H1 (cell line): ENCODE results near the gene SCAF1. TPM values are rescaled to one million over a fixed set of nuclear protein-coding genes. Genes with fewer than 3 reads are reported as not detected.
A peak's percentile ranks its signal among the peaks of the same experiment; 100 is the strongest.

Source experiments
- CTCF ChIA-PET: fragments of 300-600 bp; sonication (Branson Sonifier 250); formaldehyde crosslinking; loops from one replicate; lab custom pipeline; 2021; ENCODE audit not compliant: partially characterized antibody; lab: Charles Lee
- POLR2A ChIA-PET: fragments of 300-600 bp; sonication (Branson Sonifier 250); formaldehyde crosslinking; loops from one replicate; lab custom pipeline; 2021; ENCODE audit warnings: inconsistent platforms; ENCODE audit not compliant: partially characterized antibody; lab: Charles Lee
- DNase-seq, 2 experiments: peaks; one replicate each; pipeline versions ENCODE4 v3.0.0 to v3.0.0-alpha.2; 2010 to 2022; ENCODE audit warnings: low spot score in 2 of 2, low read depth in 1 of 2, mixed read lengths in 1 of 2
- FAIRE-seq: peaks from 2 replicates; lab custom pipeline; 2011; peaks lifted over from hg19 to GRCh38; lab: Jason Lieb, UNC
- H2AFZ ChIP-seq: 2 replicates; pipeline ENCODE4 v1.8.1; 2012; ENCODE audit warnings: low read length, inconsistent platforms
- H2AK5ac ChIP-seq: 2 replicates; pipeline ENCODE4 v1.6.1; 2013; ENCODE audit warnings: low read depth, low read length
- H2BK120ac ChIP-seq: replicated peaks from 2 replicates; pipeline ENCODE3; 2013; ENCODE audit warnings: low read depth, low read length, inconsistent platforms
- H2BK12ac ChIP-seq: 2 replicates; pipeline ENCODE4 v1.6.1; 2013; ENCODE audit warnings: low read depth, low read length
- H2BK15ac ChIP-seq: 2 replicates; pipeline ENCODE4 v1.6.1; 2013; ENCODE audit warnings: low read length
- H2BK20ac ChIP-seq: 2 replicates; pipeline ENCODE4 v1.6.1; 2013; ENCODE audit warnings: low read length
- H2BK5ac ChIP-seq: 2 replicates; pipeline ENCODE4 v1.6.1; 2013; ENCODE audit warnings: low read depth, low read length
- H3K14ac ChIP-seq: 2 replicates; pipeline ENCODE4 v1.6.1; 2013; ENCODE audit warnings: inconsistent platforms; ENCODE audit not compliant: insufficient read length
- H3K18ac ChIP-seq: 2 replicates; pipeline ENCODE4 v1.6.1; 2013; ENCODE audit warnings: low read length; ENCODE audit errors: extremely low read depth
- H3K23ac ChIP-seq: 2 replicates; pipeline ENCODE4 v1.6.1; 2013; ENCODE audit warnings: inconsistent platforms; ENCODE audit not compliant: insufficient read length
- H3K23me2 ChIP-seq: 2 replicates; pipeline ENCODE4 v1.6.1; 2013; ENCODE audit warnings: low read depth, low read length
- H3K27ac ChIP-seq: 2 replicates; pipeline ENCODE4 v1.6.1; 2011; ENCODE audit warnings: low read depth, low read length, inconsistent platforms
- H3K27me3 ChIP-seq, 4 experiments: replicated peaks in 1 of 4; 1 replicate in 1 of 4; 2 replicates in 3 of 4; pipeline versions ENCODE4 v1.6.1 to v1.8.1; 2011 to 2013; ENCODE audit warnings: low read length in 3 of 4, mild to moderate bottlenecking in 3 of 4, inconsistent platforms in 2 of 4, mixed read lengths in 2 of 4, moderate library complexity in 1 of 4; ENCODE audit not compliant: control insufficient read depth in 3 of 4, insufficient read depth in 3 of 4; ENCODE audit errors: extremely low read depth in 1 of 4
- H3K36me3 ChIP-seq, 4 experiments: 2 replicates each; pipeline versions ENCODE4 v1.6.1 to v1.8.1; 2011 to 2013; ENCODE audit warnings: mild to moderate bottlenecking in 4 of 4, low read length in 3 of 4, moderate library complexity in 2 of 4, control low read depth in 1 of 4, inconsistent platforms in 1 of 4; ENCODE audit not compliant: insufficient read depth in 4 of 4, control insufficient read depth in 2 of 4
- H3K4ac ChIP-seq: replicated peaks from 2 replicates; pipeline ENCODE3; 2013; ENCODE audit warnings: low read length, low read depth, mixed read lengths, inconsistent platforms; ENCODE audit not compliant: insufficient read length
- H3K4me1 ChIP-seq, 4 experiments: replicated peaks in 1 of 4; 1 replicate in 1 of 4; 2 replicates in 3 of 4; pipeline versions ENCODE4 v1.6.1 to v1.8.1; 2011 to 2013; ENCODE audit warnings: low read length in 3 of 4, inconsistent platforms in 2 of 4, mixed read lengths in 1 of 4; ENCODE audit not compliant: insufficient read depth in 4 of 4, control insufficient read depth in 3 of 4
- H3K4me2 ChIP-seq, 2 experiments: 2 replicates each; pipeline versions ENCODE4 v1.6.1 to v1.8.1; 2011 to 2013; ENCODE audit warnings: low read depth in 2 of 2, low read length in 2 of 2, control low read depth in 1 of 2, inconsistent platforms in 1 of 2, mild to moderate bottlenecking in 1 of 2; ENCODE audit not compliant: insufficient read depth in 1 of 2
- H3K4me3 ChIP-seq, 4 experiments: fragments of 200-600, 300-600 bp in 1 of 4; sonication (generic), shearing (Covaris generic), sonication (Bioruptor Twin) in 1 of 4; 2 replicates each; pipeline versions ENCODE4 v1.5.1 to v1.8.1; 2011 to 2016; ENCODE audit warnings: low read length in 4 of 4, low read depth in 3 of 4, control low read depth in 2 of 4, inconsistent platforms in 2 of 4, mild to moderate bottlenecking in 2 of 4, mixed read lengths in 1 of 4, moderate library complexity in 1 of 4; ENCODE audit not compliant: insufficient read depth in 2 of 4; ENCODE audit errors: extremely low read depth in 1 of 4
- H3K56ac ChIP-seq: replicated peaks from 2 replicates; pipeline ENCODE3; 2013; ENCODE audit warnings: low read depth, mild to moderate bottlenecking, mixed read lengths, low read length, inconsistent platforms; ENCODE audit not compliant: insufficient read length
- H3K79me1 ChIP-seq: 2 replicates; pipeline ENCODE4 v1.6.1; 2013; ENCODE audit warnings: low read depth, low read length, control low read depth
- H3K79me2 ChIP-seq, 2 experiments: 2 replicates each; pipeline versions ENCODE4 v1.6.1 to v1.8.1; 2012 to 2013; ENCODE audit warnings: low read length in 2 of 2, mild to moderate bottlenecking in 2 of 2, inconsistent platforms in 1 of 2; ENCODE audit not compliant: insufficient read depth in 2 of 2, control insufficient read depth in 1 of 2
- H3K9ac ChIP-seq, 4 experiments: replicated peaks in 1 of 4; 1 replicate in 1 of 4; 2 replicates in 3 of 4; pipeline versions ENCODE4 v1.6.1 to v1.8.1; 2011 to 2013; ENCODE audit warnings: low read depth in 3 of 4, low read length in 3 of 4, control low read depth in 2 of 4, mild to moderate bottlenecking in 2 of 4, moderate library complexity in 2 of 4, inconsistent platforms in 1 of 4; ENCODE audit errors: extremely low read depth in 1 of 4
- H3K9me3 ChIP-seq, 2 experiments: 2 replicates each; pipeline versions ENCODE4 v1.6.1 to v1.8.1; 2012 to 2013; ENCODE audit warnings: mild to moderate bottlenecking in 2 of 2, moderate library complexity in 2 of 2, control low read depth in 1 of 2, inconsistent platforms in 1 of 2, low read depth in 1 of 2, low read length in 1 of 2, mixed read lengths in 1 of 2; ENCODE audit not compliant: insufficient read depth in 2 of 2
- H4K20me1 ChIP-seq, 2 experiments: replicated peaks in 1 of 2; 2 replicates each; pipeline versions ENCODE3 to v1.8.1; 2011 to 2013; ENCODE audit warnings: inconsistent platforms in 2 of 2, low read length in 2 of 2, mild to moderate bottlenecking in 1 of 2; ENCODE audit not compliant: insufficient read depth in 2 of 2, control insufficient read depth in 1 of 2
- H4K5ac ChIP-seq: 2 replicates; pipeline ENCODE4 v1.6.1; 2013; ENCODE audit warnings: low read length, low read depth, mixed read lengths, inconsistent platforms; ENCODE audit not compliant: insufficient read length
- H4K8ac ChIP-seq: 2 replicates; pipeline ENCODE4 v1.8.0; 2013; ENCODE audit warnings: mild to moderate bottlenecking, moderate library complexity, low read length, inconsistent platforms; ENCODE audit not compliant: insufficient read depth; ENCODE audit errors: extremely low read depth
- H4K91ac ChIP-seq: replicated peaks from 2 replicates; pipeline ENCODE3; 2013; ENCODE audit warnings: low read length, mixed read lengths, inconsistent platforms; ENCODE audit not compliant: insufficient read length
- BRCA1 ChIP-seq: IDR thresholded peaks from 2 replicates; pipeline ENCODE4 v1.6.1; 2012; ENCODE audit warnings: low read depth, low read length, improper control_type of control experiment
- CHD1 ChIP-seq: IDR thresholded peaks from 2 replicates; pipeline ENCODE4 v1.6.1; 2012; ENCODE audit warnings: low read depth, low read length, improper control_type of control experiment
- EGR1 ChIP-seq: IDR thresholded peaks from 2 replicates; pipeline ENCODE4 v1.6.1; 2011; ENCODE audit warnings: low read depth, low read length, borderline replicate concordance
- NANOG ChIP-seq: IDR thresholded peaks from 2 replicates; pipeline ENCODE4 v1.6.1; 2011; ENCODE audit warnings: low read length, low read depth, mild to moderate bottlenecking, inconsistent platforms; ENCODE audit not compliant: insufficient read depth, poor library complexity, severe bottlenecking
- RXRA ChIP-seq: IDR thresholded peaks from 2 replicates; pipeline ENCODE4 v1.6.1; 2011; ENCODE audit warnings: low read depth, mild to moderate bottlenecking, low read length, moderate library complexity; ENCODE audit not compliant: insufficient read depth
- SIN3A ChIP-seq, 2 experiments: IDR thresholded peaks in 1 of 2; conservative IDR thresholded peaks in 1 of 2; 2 replicates each; pipeline ENCODE4 v1.6.1; 2011 to 2012; ENCODE audit warnings: low read length in 2 of 2, improper control_type of control experiment in 1 of 2, low read depth in 1 of 2, mild to moderate bottlenecking in 1 of 2
- SP4 ChIP-seq: IDR thresholded peaks from 2 replicates; pipeline ENCODE4 v1.6.1; 2012; ENCODE audit warnings: low read length, inconsistent platforms
- TCF12 ChIP-seq: IDR thresholded peaks from 2 replicates; pipeline ENCODE4 v1.6.1; 2011; ENCODE audit warnings: low read depth, mild to moderate bottlenecking, low read length
- WGBS, 2 experiments: shearing (Covaris generic) in 1 of 2; methylation state at CpG; one replicate each; pipeline versions ENCODE4 v1.1.6 to v1.1.7; 2013 to 2015; ENCODE audit warnings: low lambda C conversion rate in 2 of 2, mixed read lengths in 2 of 2, inconsistent platforms in 1 of 2, low coverage in 1 of 2, missing lambda C conversion rate in 1 of 2; ENCODE audit not compliant: insufficient replicate concordance in 2 of 2, insufficient coverage in 1 of 2, insufficient read length in 1 of 2; ENCODE audit errors: extremely low coverage in 1 of 2, missing lambda C conversion rate in 1 of 2; 5-methylcytosine and 5-hydroxymethylcytosine counted together
- polyA plus RNA-seq, 7 experiments: library from polyadenylated mRNA; depleted of rRNA in 3 of 7; stranded (reverse) in 5 of 7; unstranded in 2 of 7; fragments of >200 nt in 5 of 7; fragments of 200-250 nt in 2 of 7; gene quantifications; 1 replicate in 5 of 7; 2 replicates in 1 of 7; 4 replicates in 1 of 7; pipeline versions ENCODE4 v1.2.1 to v1.2.3, GENCODE V29; 2011 to 2013; ENCODE audit warnings: missing spikeins in 2 of 7, mixed read lengths in 2 of 7
- total RNA-seq: library from RNA; stranded (reverse); fragmentation: NEBNext Ultra II Directional; extraction: Animal tissue kit (Norgen Biotek cat#: 25700); gene quantifications from 2 replicates; pipeline ENCODE4 v1.2.1, GENCODE V29; 2021
- TF ChIP-seq, protein P1 (sequence below): IDR thresholded peaks from 2 replicates; pipeline ENCODE4 v1.6.1; 2011; ENCODE audit warnings: low read length, improper control_type of control experiment

The SCAF1 gene
- total and polyA plus RNA-seq, 2 of the 8 experiments (the other 6 are each of a cell fraction or from before 2014, with no cell fraction given), result 9.7 to 81.7 TPM

DNA sequence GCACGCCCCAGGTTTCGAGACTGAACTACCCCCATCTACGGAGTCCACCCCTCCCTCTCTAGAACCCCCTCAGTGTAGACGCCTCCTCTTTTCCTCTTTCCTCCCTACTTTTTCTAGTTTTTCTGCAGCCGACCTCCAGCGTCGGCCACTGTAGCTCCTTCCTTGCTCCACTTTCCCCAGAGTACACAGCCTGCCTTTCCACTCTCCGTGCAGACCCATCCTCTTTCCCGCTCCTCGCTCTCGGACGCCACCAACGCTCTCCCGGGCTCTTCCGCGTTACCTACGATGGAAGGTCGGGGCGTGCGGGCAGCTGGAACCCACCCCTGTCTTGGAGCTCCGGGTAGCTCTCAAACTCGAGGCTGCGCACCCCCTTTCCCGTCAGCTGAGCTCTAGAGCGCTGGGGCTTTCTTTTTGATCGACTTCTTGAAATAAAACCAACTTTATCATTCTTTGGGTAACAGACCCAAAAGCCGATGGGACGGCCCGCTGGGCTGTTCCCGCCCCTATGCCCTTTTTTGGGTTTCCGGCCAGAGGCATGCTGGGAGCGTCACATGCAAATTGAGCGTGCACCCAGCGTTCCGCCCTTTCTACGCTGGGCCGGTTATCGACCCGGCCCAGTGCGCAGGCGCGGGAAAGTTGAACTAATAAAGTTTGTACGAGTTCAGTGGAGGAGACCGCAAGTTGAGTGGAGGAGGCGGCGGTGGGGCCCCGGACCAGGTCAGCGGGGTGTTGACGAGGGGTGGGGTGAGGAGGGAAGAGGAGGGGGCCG is 23.5 kb downstream of the SCAF1 start, which contains the start of the genes BCL2L12 and IRF3:
Gene BCL2L12, plus strand, starts transcription at position 583 of the 769 bp plus-strand sequence. CDS start 760 bp downstream, outside the sequence.
Gene IRF3, minus strand, starts transcription at position 507 of the 769 bp plus-strand sequence. CDS start 1,019 bp downstream, outside the sequence.
- CTCF ChIA-PET, result interaction anchor here (0.7 to 2.3 kb wide), 7 partner anchors 9 to 24 kb away, joined by 3 to 13 read pairs (median 6); partner anchors contain the start of gene ADM5
- Histone ChIP-seq H3K56ac (peak within 1 kb of the TSS; percentile 86), H3K27me3 (no peaks in the 10 kb centered on the region), H2BK120ac (no peak within 1 kb of the TSS), H2AK5ac (peak within 1 kb of the TSS; percentile 66; the same call in 1 of the 2 replicates), H3K4me1 (peaks cover 0 to 7% (median 2%) of the 10 kb centered on the region in 4 experiments; a peak in 4 of 7 replicates), H3K23me2 (peaks cover 15% of the 10 kb centered on the region), H3K79me2 (peaks cover 5 to 32% of the 10 kb centered on the region in 2 experiments; a peak in 2 of 4 replicates), H3K79me1 (peaks cover 5% of the 10 kb centered on the region), H3K23ac (no peak within 1 kb of the TSS), H3K18ac (peak within 1 kb of the TSS; percentile 96), H3K9ac (peak within 1 kb of the TSS; percentile 58 to 92 (median 80)), H2BK12ac (peak within 1 kb of the TSS; percentile 43; the same call in 1 of the 2 replicates), H3K4me3 (peak within 1 kb of the TSS; percentile 89 to 98 (median 96)), H3K4me2 (peak within 1 kb of the TSS; percentile 85 to 89), H4K91ac (peak within 1 kb of the TSS; percentile 54), H2AFZ (0 out of 2 replicates have a peak within 1 kb of the TSS, but pooled peaks have one; percentile 31), H4K8ac (peak within 1 kb of the TSS; percentile 69; the same call in 1 of the 2 replicates), H3K14ac (no peak within 1 kb of the TSS), H3K9me3 (peaks cover 1 to 2% of the 10 kb centered on the region in 2 experiments), H2BK5ac (peak within 1 kb of the TSS; percentile 86), H3K4ac (no peak within 1 kb of the TSS), H3K27ac (peak within 1 kb of the TSS; percentile 72), H4K5ac (peak within 1 kb of the TSS; percentile 90), H4K20me1 (peaks cover 6 to 9% of the 10 kb centered on the region in 2 experiments), H2BK15ac (peak within 1 kb of the TSS; percentile 98; the same call in 1 of the 2 replicates), H2BK20ac (no peak within 1 kb of the TSS), H3K36me3 (peaks cover 12 to 38% (median 25%) of the 10 kb centered on the region in 4 experiments; a peak in 7 of 8 replicates)
- peak; percentile 86 to 98 for DNase-seq
- peak; percentile 60 for FAIRE-seq
- POLR2A ChIA-PET, result interaction anchor here (1.0 to 18.0 kb wide), 11 partner anchors 8 to 173 kb away, joined by 3 to 275 read pairs (median 10); partner anchors contain the start of genes ADM5, CPT1C, NOSIP and PRMT1
- 1% methylated on average over 46 of the region's 50 CpGs; no CpG with 5 or more reads in 1 of the 2 experiments for WGBS, 2 experiments
- TF ChIP-seq, protein P1, sequence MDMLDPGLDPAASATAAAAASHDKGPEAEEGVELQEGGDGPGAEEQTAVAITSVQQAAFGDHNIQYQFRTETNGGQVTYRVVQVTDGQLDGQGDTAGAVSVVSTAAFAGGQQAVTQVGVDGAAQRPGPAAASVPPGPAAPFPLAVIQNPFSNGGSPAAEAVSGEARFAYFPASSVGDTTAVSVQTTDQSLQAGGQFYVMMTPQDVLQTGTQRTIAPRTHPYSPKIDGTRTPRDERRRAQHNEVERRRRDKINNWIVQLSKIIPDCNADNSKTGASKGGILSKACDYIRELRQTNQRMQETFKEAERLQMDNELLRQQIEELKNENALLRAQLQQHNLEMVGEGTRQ, result 0 out of 2 replicates have a peak, but pooled peaks have one; percentile 27
- TF ChIP-seq SIN3A (conservative IDR thresholded peaks at IDR 0.05 in 1 of 2, IDR thresholded peaks at IDR 0.05 in 1 of 2; ENCODE audit: low read depth in 1 of 2, low read length in 2 of 2) (peak in 1 of 2 experiments; percentile 48; a peak in 1 of 4 replicates), TCF12 (no peak), BRCA1 (no peak), NANOG (peak; percentile 32), RXRA (no peak), EGR1 (no peak), SP4 (peak; percentile 78; the same call in 1 of the 2 replicates), CHD1 (peak; percentile 64; the same call in 1 of the 2 replicates)
